ENCODE data around the gene SLC35F4. TPM values are rescaled to one million over a fixed set of nuclear protein-coding genes. Genes with fewer than 3 reads are reported as not detected.

Gene SLC35F4
- total and polyA plus RNA-seq, 2 donors (not counting 1 experiment from before 2014, with no cell fraction given): not detected

- ATAC-seq (ENCODE audit: low read depth): no peak
- WGBS (ENCODE audit: insufficient coverage): 82% methylated on average over 4 of the region's 4 CpGs
- no peak for DNase-seq
These were observed 51.2 kb downstream of the SLC35F4 start for GRCh38 chr14:57814726-57815125.

GRCh38 chr14:57812741-57813140 lies 53.2 kb downstream of the SLC35F4 start:
- H3K4me2 ChIP-seq (replicated peaks; ENCODE audit: low read depth, low read length, poor library complexity, severe bottlenecking): no peak overlapping the region
- no peaks in the 10 kb centered on the region for H3K27me3 ChIP-seq (replicated peaks in 1 of 4; ENCODE audit: control extremely low read depth in 1 of 4, control insufficient read depth in 3 of 4, insufficient read depth in 4 of 4, low read length in 3 of 4)
- Mint-ChIP-seq H3K9me3 (ENCODE audit: insufficient read depth) (no peaks in the 10 kb centered on the region), H3K27me3 (no peaks in the 10 kb centered on the region), H3K27ac (no peak overlapping the region), H3K4me1 (no peaks in the 10 kb centered on the region), H3K4me3 (no peak overlapping the region)
- no peak for ATAC-seq (ENCODE audit: low read depth)
- WGBS (ENCODE audit: insufficient coverage): 100% methylated on average over 1 of the region's 2 CpGs
- H2AFZ ChIP-seq (ENCODE audit: insufficient read depth, low read depth, low read length, poor library complexity, severe bottlenecking): no peak overlapping the region
- no peak overlapping the region for H3K4me3 ChIP-seq (ENCODE audit: control extremely low read depth in 1 of 5, extremely low read depth in 1 of 5, insufficient read depth in 1 of 5, low read depth in 2 of 5, low read length in 4 of 5)
- H4K20me1 ChIP-seq (ENCODE audit: control insufficient read depth, insufficient read depth, low read length, poor library complexity, severe bottlenecking): no peaks in the 10 kb centered on the region
- DNase-seq: no peak
- no peak overlapping the region for H3K9ac ChIP-seq (ENCODE audit: low read length)
- no peaks in the 10 kb centered on the region for H3K4me1 ChIP-seq (ENCODE audit: control insufficient read depth in 2 of 2, insufficient read depth in 2 of 2, low read length in 2 of 2)
- no peaks in the 10 kb centered on the region for H3K79me2 ChIP-seq (ENCODE audit: control insufficient read depth, insufficient read depth, low read length)
- ChIA-PET CTCF (no interaction called here), POLR2A (no interaction called here)
- no peak overlapping the region for H3K27ac ChIP-seq (ENCODE audit: low read length in 2 of 2)
- no peak for TF ChIP-seq EZH2 (IDR thresholded peaks at IDR 0.05; ENCODE audit: borderline replicate concordance, insufficient read depth, low read depth, low read length, poor library complexity, severe bottlenecking)
- TF ChIP-seq CTCF (IDR thresholded peaks at IDR 0.05): no peak
- intact Hi-C loops (cut with micrococcal nuclease): no loop called here
- H3K9me3 ChIP-seq (ENCODE audit: control extremely low read depth in 1 of 3, control insufficient read depth in 2 of 3, insufficient read depth in 1 of 3, low read length in 2 of 3): no peaks in the 10 kb centered on the region
- no peaks in the 10 kb centered on the region for H3K36me3 ChIP-seq (replicated peaks in 1 of 2; ENCODE audit: control extremely low read depth in 1 of 2, control insufficient read depth in 1 of 2, extremely low read depth in 1 of 2, insufficient read depth in 2 of 2, low read length in 1 of 2)

More at GRCh38 chr14:57814726-57815125, 51.2 kb downstream of the SLC35F4 start:
- H3K4me3 Mint-ChIP-seq: no peak overlapping the region
- no peaks in the 10 kb centered on the region for H3K27me3 Mint-ChIP-seq
- Histone ChIP-seq H3K79me2 (ENCODE audit: control insufficient read depth, insufficient read depth, low read length) (no peaks in the 10 kb centered on the region), H3K9me3 (ENCODE audit: control extremely low read depth in 1 of 3, control insufficient read depth in 2 of 3, insufficient read depth in 1 of 3, low read length in 2 of 3) (no peaks in the 10 kb centered on the region), H3K27me3 (replicated peaks in 1 of 4; ENCODE audit: control extremely low read depth in 1 of 4, control insufficient read depth in 3 of 4, insufficient read depth in 4 of 4, low read length in 3 of 4) (no peaks in the 10 kb centered on the region), H3K4me3 (ENCODE audit: control extremely low read depth in 1 of 5, extremely low read depth in 1 of 5, insufficient read depth in 1 of 5, low read depth in 2 of 5, low read length in 4 of 5) (no peak overlapping the region), H3K27ac (ENCODE audit: low read length in 2 of 2) (no peak overlapping the region), H3K36me3 (replicated peaks in 1 of 2; ENCODE audit: control extremely low read depth in 1 of 2, control insufficient read depth in 1 of 2, extremely low read depth in 1 of 2, insufficient read depth in 2 of 2, low read length in 1 of 2) (no peaks in the 10 kb centered on the region), H3K9ac (ENCODE audit: low read length) (no peak overlapping the region), H3K4me2 (replicated peaks; ENCODE audit: low read depth, low read length, poor library complexity, severe bottlenecking) (no peak overlapping the region), H4K20me1 (ENCODE audit: control insufficient read depth, insufficient read depth, low read length, poor library complexity, severe bottlenecking) (no peaks in the 10 kb centered on the region), H2AFZ (ENCODE audit: insufficient read depth, low read depth, low read length, poor library complexity, severe bottlenecking) (no peak overlapping the region), H3K4me1 (ENCODE audit: control insufficient read depth in 2 of 2, insufficient read depth in 2 of 2, low read length in 2 of 2) (no peaks in the 10 kb centered on the region)
- H3K27ac Mint-ChIP-seq: no peak overlapping the region
- no peaks in the 10 kb centered on the region for H3K9me3 Mint-ChIP-seq (ENCODE audit: insufficient read depth)
- CTCF ChIA-PET: no interaction called here
- TF ChIP-seq EZH2 (IDR thresholded peaks at IDR 0.05; ENCODE audit: borderline replicate concordance, insufficient read depth, low read depth, low read length, poor library complexity, severe bottlenecking): no peak
- TF ChIP-seq CTCF (IDR thresholded peaks at IDR 0.05): no peak
- intact Hi-C loops (cut with micrococcal nuclease): no loop called here
- POLR2A ChIA-PET: no interaction called here
- no peaks in the 10 kb centered on the region for H3K4me1 Mint-ChIP-seq
